ENCODE data around the gene MRPL10. TPM values are rescaled to one million over a fixed set of nuclear protein-coding genes. Genes with fewer than 3 reads are reported as not detected.

MRPL10 gene
- total RNA-seq, 6 experiments from 2014 or later, result 14.4 to 26.1 (median 16.3) TPM

DNA sequence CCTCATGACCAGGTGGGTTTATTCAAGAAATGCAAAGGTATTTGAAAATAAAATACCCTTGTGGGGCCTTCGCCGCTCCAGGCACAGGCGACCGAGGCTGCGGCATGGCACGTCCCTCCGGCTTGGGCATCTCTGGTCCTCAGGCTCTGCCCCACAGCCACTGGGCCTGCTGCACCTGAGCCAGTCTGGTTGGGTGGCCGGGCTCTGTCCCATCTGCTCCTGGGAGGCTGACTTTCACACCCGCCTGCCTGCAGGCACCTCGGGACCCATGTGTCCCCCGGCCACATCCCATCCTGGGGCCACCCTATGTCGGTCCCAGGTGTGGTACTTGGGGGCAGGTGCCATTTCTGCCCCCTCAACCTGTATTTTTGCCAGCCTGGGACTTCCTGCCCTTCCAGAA is 30.7 kb downstream of the MRPL10 start:
- H3K4me1 ChIP-seq, result no peaks in the 10 kb centered on the region
- no peak overlapping the region for H3K4me3 ChIP-seq
- TF ChIP-seq, protein P1, sequence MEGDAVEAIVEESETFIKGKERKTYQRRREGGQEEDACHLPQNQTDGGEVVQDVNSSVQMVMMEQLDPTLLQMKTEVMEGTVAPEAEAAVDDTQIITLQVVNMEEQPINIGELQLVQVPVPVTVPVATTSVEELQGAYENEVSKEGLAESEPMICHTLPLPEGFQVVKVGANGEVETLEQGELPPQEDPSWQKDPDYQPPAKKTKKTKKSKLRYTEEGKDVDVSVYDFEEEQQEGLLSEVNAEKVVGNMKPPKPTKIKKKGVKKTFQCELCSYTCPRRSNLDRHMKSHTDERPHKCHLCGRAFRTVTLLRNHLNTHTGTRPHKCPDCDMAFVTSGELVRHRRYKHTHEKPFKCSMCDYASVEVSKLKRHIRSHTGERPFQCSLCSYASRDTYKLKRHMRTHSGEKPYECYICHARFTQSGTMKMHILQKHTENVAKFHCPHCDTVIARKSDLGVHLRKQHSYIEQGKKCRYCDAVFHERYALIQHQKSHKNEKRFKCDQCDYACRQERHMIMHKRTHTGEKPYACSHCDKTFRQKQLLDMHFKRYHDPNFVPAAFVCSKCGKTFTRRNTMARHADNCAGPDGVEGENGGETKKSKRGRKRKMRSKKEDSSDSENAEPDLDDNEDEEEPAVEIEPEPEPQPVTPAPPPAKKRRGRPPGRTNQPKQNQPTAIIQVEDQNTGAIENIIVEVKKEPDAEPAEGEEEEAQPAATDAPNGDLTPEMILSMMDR (IDR thresholded peaks at IDR 0.05), result no peak
- TF ChIP-seq POLR2A (IDR thresholded peaks at IDR 0.05), result no peak
- intact Hi-C loops (cut with DNase I), result loop anchor here in 1 of 2 donors (10.0 kb wide), 1 partner anchor 96 kb away; no protein-coding TSS in a partner anchor
- no peak overlapping the region for H3K27ac ChIP-seq
- WGBS (ENCODE audit: insufficient coverage, low coverage, low lambda C conversion rate, missing lambda C conversion rate), result 89% methylated on average over 5 of the region's 12 CpGs
- H3K27me3 ChIP-seq, result no peaks in the 10 kb centered on the region
- DNase-seq (no peak), ATAC-seq (peak in 1 of 4 donors; percentile 14)
- no peaks in the 10 kb centered on the region for H3K36me3 ChIP-seq
- H3K9me3 ChIP-seq, result no peaks in the 10 kb centered on the region

DNA sequence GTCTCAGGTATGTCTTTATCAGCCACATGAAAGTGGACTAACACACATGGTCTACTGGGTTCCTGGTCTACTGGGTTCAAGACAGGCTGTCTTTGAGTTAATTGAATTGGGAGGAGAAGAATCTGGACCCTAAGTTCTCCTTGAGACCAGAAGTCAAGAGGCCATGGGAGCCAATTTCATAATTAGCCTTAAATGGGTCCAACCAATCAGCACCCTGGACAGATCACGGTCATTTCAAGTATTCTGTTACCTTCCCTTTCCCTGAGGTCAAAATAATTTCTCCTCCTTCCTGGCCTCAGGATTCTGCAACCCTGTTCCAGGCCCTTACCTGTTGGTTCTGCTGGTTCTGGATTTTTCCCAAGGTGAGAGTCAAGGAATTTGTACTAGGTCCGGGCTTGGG is 33.5 kb downstream of the MRPL10 start:
- intact Hi-C loops (cut with DNase I), result no loop called here

DNA sequence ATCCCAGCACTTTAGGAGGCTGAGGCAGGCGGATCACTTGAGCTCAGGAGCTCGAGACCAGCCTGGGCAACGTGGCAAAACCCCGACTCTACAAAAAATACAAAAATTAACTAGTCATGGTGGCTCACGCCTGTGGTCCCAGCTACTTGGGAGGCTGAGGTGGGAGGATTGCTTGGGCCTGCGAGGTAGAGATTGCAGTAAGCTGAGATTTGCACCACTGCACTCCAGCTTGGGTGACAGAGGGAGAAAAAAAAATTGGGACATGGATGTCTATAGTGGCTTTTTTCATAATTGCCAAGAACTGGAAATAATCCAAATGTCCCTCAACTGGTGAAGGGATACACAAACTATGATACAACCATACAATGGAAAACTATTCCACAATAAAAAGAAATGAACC is 38.4 kb downstream of the MRPL10 start:
- Histone ChIP-seq H3K9me3 (no peaks in the 10 kb centered on the region), H3K36me3 (no peaks in the 10 kb centered on the region), H3K4me3 (no peak overlapping the region), H3K27ac (no peak overlapping the region), H3K4me1 (no peaks in the 10 kb centered on the region), H3K27me3 (peaks cover 7 to 17% of the 10 kb centered on the region in 2 donors)
- DNase-seq (no peak), ATAC-seq (no peak)
- 43% methylated on average over 6 of the region's 6 CpGs for WGBS (ENCODE audit: insufficient coverage, low coverage, low lambda C conversion rate, missing lambda C conversion rate)
- intact Hi-C loops (cut with DNase I), result no loop called here
- TF ChIP-seq, protein P1 (IDR thresholded peaks at IDR 0.05), result no peak
- no peak for TF ChIP-seq POLR2A (IDR thresholded peaks at IDR 0.05)

More for the DNA sequence above, 33.5 kb downstream of the MRPL10 start:
- ATAC-seq, result no peak
- Histone ChIP-seq H3K27me3 (no peaks in the 10 kb centered on the region), H3K4me3 (no peak overlapping the region), H3K9me3 (no peaks in the 10 kb centered on the region), H3K27ac (no peak overlapping the region), H3K4me1 (no peaks in the 10 kb centered on the region), H3K36me3 (no peaks in the 10 kb centered on the region)
- no peak for TF ChIP-seq POLR2A (IDR thresholded peaks at IDR 0.05)
- TF ChIP-seq, protein P1 (IDR thresholded peaks at IDR 0.05), result no peak
- 42% methylated on average over 2 of the region's 2 CpGs for WGBS (ENCODE audit: insufficient coverage, low coverage, low lambda C conversion rate, missing lambda C conversion rate)
- DNase-seq, result no peak

DNA sequence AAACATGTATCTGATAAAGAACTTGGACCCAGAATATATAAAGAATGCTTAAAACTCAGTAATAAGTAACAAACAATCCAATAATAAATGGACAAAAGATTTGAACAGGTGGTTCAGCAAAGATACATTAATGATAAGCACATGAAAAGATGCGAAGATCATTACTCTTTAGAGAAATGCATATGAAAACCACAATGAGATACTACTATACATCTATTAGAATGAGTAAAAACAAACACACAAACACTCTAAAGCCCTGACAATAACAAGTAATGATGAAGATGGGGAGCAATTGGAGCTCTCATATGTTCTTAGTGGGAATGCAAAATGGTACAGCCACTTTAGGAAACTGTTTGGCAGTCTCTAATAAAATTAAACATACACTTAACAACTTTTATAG is 38.9 kb downstream of the MRPL10 start:
- Histone ChIP-seq H3K36me3 (no peaks in the 10 kb centered on the region), H3K27me3 (peaks cover 7 to 17% of the 10 kb centered on the region in 2 donors), H3K4me3 (no peak overlapping the region), H3K4me1 (no peaks in the 10 kb centered on the region), H3K27ac (no peak overlapping the region), H3K9me3 (no peaks in the 10 kb centered on the region)
- intact Hi-C loops (cut with DNase I), result no loop called here
- TF ChIP-seq, protein P1 (IDR thresholded peaks at IDR 0.05), result no peak
- no peak for TF ChIP-seq POLR2A (IDR thresholded peaks at IDR 0.05)
- DNase-seq (no peak), ATAC-seq (no peak)
- WGBS (ENCODE audit: insufficient coverage, low coverage, low lambda C conversion rate, missing lambda C conversion rate), result 63% methylated on average over 1 of the region's 1 CpG

DNA sequence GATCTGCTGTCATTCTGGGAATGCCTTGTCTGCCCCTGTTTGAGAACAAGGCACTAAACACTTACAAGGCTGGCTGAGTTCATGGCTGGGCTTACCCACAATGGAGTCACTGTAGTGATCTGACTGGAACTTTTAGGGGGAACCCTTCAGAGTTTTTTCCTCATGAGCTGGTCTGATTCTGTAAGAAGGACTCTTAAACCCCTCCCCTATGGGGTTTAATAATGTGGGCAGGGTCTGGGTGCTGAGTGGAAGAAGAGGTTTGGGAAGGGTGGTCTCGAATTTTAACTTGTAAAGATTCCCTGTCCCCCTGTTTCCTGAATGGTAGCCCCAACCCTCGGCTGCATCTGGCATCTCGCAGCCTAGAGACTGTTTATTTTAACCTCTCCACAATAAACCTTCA is 40.3 kb downstream of the MRPL10 start:
- Histone ChIP-seq H3K27ac (no peak overlapping the region), H3K4me3 (no peak overlapping the region), H3K36me3 (no peaks in the 10 kb centered on the region), H3K27me3 (peaks cover 7 to 17% of the 10 kb centered on the region in 2 donors), H3K9me3 (no peaks in the 10 kb centered on the region), H3K4me1 (no peaks in the 10 kb centered on the region)
- ATAC-seq, result no peak
- no peak for DNase-seq
- TF ChIP-seq, protein P1 (IDR thresholded peaks at IDR 0.05), result no peak
- TF ChIP-seq POLR2A (IDR thresholded peaks at IDR 0.05), result no peak
- 32% methylated on average over 3 of the region's 3 CpGs for WGBS (ENCODE audit: insufficient coverage, low coverage, low lambda C conversion rate, missing lambda C conversion rate)
- intact Hi-C loops (cut with DNase I), result no loop called here

All from right lobe of liver (tissue), 6 donors.